Measurements from ENCODE around the gene CBX8. TPM values are rescaled to one million over a fixed set of nuclear protein-coding genes. Genes with fewer than 3 reads are reported as not detected.

The CBX8 gene
- total and polyA plus RNA-seq, 2 of the 13 experiments (the other 11 are each of a cell fraction or from before 2014, with no cell fraction given): 0.34 to 12.6 TPM

GRCh38 chr17:79830303-79830702 is 33.4 kb upstream of the CBX8 start:
- Histone ChIP-seq H3K27ac (ENCODE audit: extremely low read length, insufficient read depth, low read length) (peak overlapping the region; percentile 19), H3K27me3 (ENCODE audit: control insufficient read depth in 1 of 2, insufficient read depth in 2 of 2, low read length in 2 of 2) (no peaks in the 10 kb centered on the region; a peak in 2 of 5 replicates), H3K9me3 (ENCODE audit: low read length) (no peaks in the 10 kb centered on the region), H3K36me3 (replicated peaks in 1 of 2; ENCODE audit: control insufficient read depth in 1 of 2, insufficient read depth in 2 of 2, low read length in 2 of 2) (peaks cover 4 to 9% of the 10 kb centered on the region in 2 experiments; a peak in 4 of 5 replicates), H3K79me2 (ENCODE audit: insufficient read depth, low read length) (peaks cover 7% of the 10 kb centered on the region), H2AFZ (ENCODE audit: low read length) (no peak overlapping the region), H4K20me1 (ENCODE audit: insufficient read depth, low read length) (peaks cover 13% of the 10 kb centered on the region; the same call in 1 of the 2 replicates), H3K9ac (ENCODE audit: insufficient read depth, low read depth, low read length) (no peak overlapping the region), H3K4me1 (ENCODE audit: insufficient read depth, low read length) (peaks cover 87% of the 10 kb centered on the region), H3K4me3 (replicated peaks in 1 of 3; ENCODE audit: insufficient read depth in 1 of 3, low read depth in 2 of 3, low read length in 3 of 3) (peak overlapping the region in 1 of 3 experiments; percentile 19; a peak in 1 of 6 replicates), H3K4me2 (ENCODE audit: low read depth, low read length) (peak overlapping the region; percentile 80)
- POLR2A ChIA-PET: interaction anchor here (0.6 to 11.1 kb wide), 8 partner anchors 9 to 624 kb away, joined by 3 to 274 read pairs (median 8); partner anchors contain the start of genes CBX4 and CBX8
- CTCF ChIA-PET (ENCODE audit: low intra/inter-chr PET ratio, low total read pairs): no interaction called here
- 21% methylated on average over 7 of the region's 8 CpGs for WGBS (ENCODE audit: low lambda C conversion rate)
- in situ Hi-C loops (cut with HindIII; ENCODE audit: extremely low pct_ligation_motif_present, low pct_unique_long_range_greater_than_20kb) (no loop called here), intact Hi-C loops (cut with micrococcal nuclease; ENCODE audit: unreplicated experiment) (loop anchor here (10.0 kb wide), 2 partner anchors 84 to 86 kb away; no protein-coding TSS in a partner anchor)
- FAIRE-seq: peak; percentile 63
- ATAC-seq: peak; percentile 0; the same call in 2 of the 3 replicates
- no TSS peak for BruUV-seq (replicated peaks)
- DNase-seq (ENCODE audit: low spot score): no peak
- no peak for TF ChIP-seq ZSCAN31 (CRISPR knock-in tag; IDR thresholded peaks at IDR 0.05; ENCODE audit: low read depth)
- TF ChIP-seq, protein P1, sequence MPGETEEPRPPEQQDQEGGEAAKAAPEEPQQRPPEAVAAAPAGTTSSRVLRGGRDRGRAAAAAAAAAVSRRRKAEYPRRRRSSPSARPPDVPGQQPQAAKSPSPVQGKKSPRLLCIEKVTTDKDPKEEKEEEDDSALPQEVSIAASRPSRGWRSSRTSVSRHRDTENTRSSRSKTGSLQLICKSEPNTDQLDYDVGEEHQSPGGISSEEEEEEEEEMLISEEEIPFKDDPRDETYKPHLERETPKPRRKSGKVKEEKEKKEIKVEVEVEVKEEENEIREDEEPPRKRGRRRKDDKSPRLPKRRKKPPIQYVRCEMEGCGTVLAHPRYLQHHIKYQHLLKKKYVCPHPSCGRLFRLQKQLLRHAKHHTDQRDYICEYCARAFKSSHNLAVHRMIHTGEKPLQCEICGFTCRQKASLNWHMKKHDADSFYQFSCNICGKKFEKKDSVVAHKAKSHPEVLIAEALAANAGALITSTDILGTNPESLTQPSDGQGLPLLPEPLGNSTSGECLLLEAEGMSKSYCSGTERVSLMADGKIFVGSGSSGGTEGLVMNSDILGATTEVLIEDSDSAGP (CRISPR knock-in tag; IDR thresholded peaks at IDR 0.05; ENCODE audit: borderline replicate concordance): no peak
- no peak for TF ChIP-seq HDAC6 (IDR thresholded peaks at IDR 0.05; ENCODE audit: low read depth, low read length)
- no peak for TF ChIP-seq ZSCAN20 (CRISPR knock-in tag; IDR thresholded peaks at IDR 0.05; ENCODE audit: borderline replicate concordance)
- no peak for TF ChIP-seq BORCS8-MEF2B (CRISPR knock-in tag; IDR thresholded peaks at IDR 0.05)
- TF ChIP-seq ZNF468 (CRISPR knock-in tag; IDR thresholded peaks at IDR 0.05): no peak
- 0 out of 2 replicates have a peak, but pooled peaks have one; percentile 23 for TF ChIP-seq ZSCAN5A (CRISPR knock-in tag; IDR thresholded peaks at IDR 0.05; ENCODE audit: borderline replicate concordance)
- no peak for TF ChIP-seq THAP8 (CRISPR knock-in tag; IDR thresholded peaks at IDR 0.05; ENCODE audit: borderline replicate concordance)
- TF ChIP-seq, protein P2, sequence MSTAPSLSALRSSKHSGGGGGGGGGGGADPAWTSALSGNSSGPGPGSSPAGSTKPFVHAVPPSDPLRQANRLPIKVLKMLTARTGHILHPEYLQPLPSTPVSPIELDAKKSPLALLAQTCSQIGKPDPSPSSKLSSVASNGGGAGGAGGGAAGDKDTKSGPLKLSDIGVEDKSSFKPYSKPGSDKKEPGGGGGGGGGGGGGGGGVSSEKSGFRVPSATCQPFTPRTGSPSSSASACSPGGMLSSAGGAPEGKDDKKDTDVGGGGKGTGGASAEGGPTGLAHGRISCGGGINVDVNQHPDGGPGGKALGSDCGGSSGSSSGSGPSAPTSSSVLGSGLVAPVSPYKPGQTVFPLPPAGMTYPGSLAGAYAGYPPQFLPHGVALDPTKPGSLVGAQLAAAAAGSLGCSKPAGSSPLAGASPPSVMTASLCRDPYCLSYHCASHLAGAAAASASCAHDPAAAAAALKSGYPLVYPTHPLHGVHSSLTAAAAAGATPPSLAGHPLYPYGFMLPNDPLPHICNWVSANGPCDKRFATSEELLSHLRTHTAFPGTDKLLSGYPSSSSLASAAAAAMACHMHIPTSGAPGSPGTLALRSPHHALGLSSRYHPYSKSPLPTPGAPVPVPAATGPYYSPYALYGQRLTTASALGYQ (CRISPR knock-in tag; IDR thresholded peaks at IDR 0.05): no peak
- no peak for TF ChIP-seq NFIB (CRISPR knock-in tag; IDR thresholded peaks at IDR 0.05; ENCODE audit: borderline replicate concordance)
- no peak for TF ChIP-seq NONO (IDR thresholded peaks at IDR 0.05)
- 0 out of 2 replicates have a peak, but pooled peaks have one; percentile 32 for TF ChIP-seq NONO (CRISPR knock-in tag; conservative IDR thresholded peaks at IDR 0.05)
- TF ChIP-seq ZBTB43 (CRISPR knock-in tag; conservative IDR thresholded peaks at IDR 0.05): 0 out of 2 replicates have a peak, but pooled peaks have one; percentile 23
- no peak for TF ChIP-seq ASH2L (IDR thresholded peaks at IDR 0.05; ENCODE audit: insufficient read length, low read depth, low read length)
- no peak; the same call in 1 of the 2 replicates for TF ChIP-seq ZNF343 (CRISPR knock-in tag; IDR thresholded peaks at IDR 0.05)
- TF ChIP-seq, protein P3, sequence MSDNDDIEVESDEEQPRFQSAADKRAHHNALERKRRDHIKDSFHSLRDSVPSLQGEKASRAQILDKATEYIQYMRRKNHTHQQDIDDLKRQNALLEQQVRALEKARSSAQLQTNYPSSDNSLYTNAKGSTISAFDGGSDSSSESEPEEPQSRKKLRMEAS (IDR thresholded peaks at IDR 0.05): no peak; the same call in 1 of the 2 replicates
- no peak for TF ChIP-seq NFKBIZ (CRISPR knock-in tag; IDR thresholded peaks at IDR 0.05)

Measured in HepG2 (cell line).